PC-3 (cell line): ENCODE results near the gene COLEC11. TPM values are rescaled to one million over a fixed set of nuclear protein-coding genes. Genes with fewer than 3 reads are reported as not detected.

Experiments used
- ATAC-seq: fragments of 200-7000 bp; cut with Tn5 transposase; 2 replicates; pipeline ENCODE4 v1.9.1; 2020; ENCODE audit warnings: mild to moderate bottlenecking, moderate library complexity
- BruUV-seq: library from RNA; stranded (reverse); fragments of 400-500 nt; replicated peaks from 2 replicates; lab custom pipeline; 2021; lab: Mats Ljungman, UMichigan
- CTCF ChIA-PET: fragments of 300-600 bp; sonication (Branson Sonifier 250); formaldehyde crosslinking; loops from one replicate; lab custom pipeline; 2022; ENCODE audit warnings: antibody characterized with exemption; lab: Charles Lee
- POLR2A ChIA-PET: fragments of 300-600 bp; sonication (Branson Sonifier 250); formaldehyde crosslinking; loops from one replicate; lab custom pipeline; 2022; ENCODE audit warnings: antibody characterized with exemption; ENCODE audit not compliant: unreplicated experiment; lab: Charles Lee
- DNase-seq: peaks from one replicate; pipeline ENCODE4 v3.0.0-alpha.2; 2015
- H2AFZ ChIP-seq: fragments of 300-600 bp; sonication (generic); 2 replicates; pipeline ENCODE4 v1.6.0; 2016; ENCODE audit warnings: antibody characterized with exemption, low read length
- H3F3A ChIP-seq: fragments of 300-600 bp; sonication (generic); one replicate; pipeline ENCODE4 v1.6.0; 2017; ENCODE audit warnings: antibody characterized with exemption, low read length, control low read depth, mild to moderate bottlenecking; ENCODE audit not compliant: unreplicated experiment
- H3K27ac ChIP-seq: fragments of 300-600 bp; sonication (generic); 2 replicates; pipeline ENCODE4 v1.5.1; 2016; ENCODE audit warnings: mild to moderate bottlenecking, low read length
- H3K27me3 ChIP-seq: fragments of 300-600 bp; sonication (generic); 2 replicates; pipeline ENCODE4 v1.6.1; 2016; ENCODE audit warnings: low read length, mixed read lengths
- H3K36me3 ChIP-seq: fragments of 300-600 bp; sonication (generic); 2 replicates; pipeline ENCODE4 v1.6.1; 2016; ENCODE audit warnings: low read depth, mixed run types, low read length, mixed read lengths
- H3K4me1 ChIP-seq: fragments of 300-600 bp; sonication (generic); 2 replicates; pipeline ENCODE4 v1.5.1; 2016; ENCODE audit warnings: low read length; ENCODE audit not compliant: insufficient read depth
- H3K4me2 ChIP-seq: fragments of 300-600 bp; sonication (generic); 2 replicates; pipeline ENCODE4 v1.6.0; 2016; ENCODE audit warnings: low read length
- H3K4me3 ChIP-seq: fragments of 300-600 bp; sonication (generic); 2 replicates; pipeline ENCODE4 v1.5.1; 2016; ENCODE audit warnings: mild to moderate bottlenecking, low read length, mixed read lengths
- H3K79me2 ChIP-seq: fragments of 300-600 bp; sonication (generic); 2 replicates; pipeline ENCODE4 v1.6.1; 2017; ENCODE audit warnings: low read length, mixed read lengths
- H3K9ac ChIP-seq: fragments of 300-600 bp; sonication (generic); 2 replicates; pipeline ENCODE4 v1.6.0; 2016; ENCODE audit warnings: mild to moderate bottlenecking, low read length
- H3K9me2 ChIP-seq: fragments of 300-600 bp; sonication (generic); replicated peaks from 2 replicates; pipeline ENCODE4 v1.6.1; 2016; ENCODE audit warnings: mixed run types, low read length, mixed read lengths
- H3K9me3 ChIP-seq: fragments of 300-600 bp; sonication (generic); 2 replicates; pipeline ENCODE4 v1.6.1; 2016; ENCODE audit warnings: low read length, mixed read lengths
- H4K20me1 ChIP-seq: fragments of 300-600 bp; sonication (generic); 2 replicates; pipeline ENCODE4 v1.6.1; 2016; ENCODE audit warnings: low read length, mixed read lengths
- CTCF ChIP-seq: fragments of 300-600 bp; sonication (generic); conservative IDR thresholded peaks from 2 replicates; pipeline ENCODE4 v1.5.1; 2017; ENCODE audit warnings: antibody characterized with exemption, low read depth, mild to moderate bottlenecking, low read length
- EZH2 ChIP-seq: fragments of 300-600 bp; sonication (generic); IDR thresholded peaks from one replicate; pipeline ENCODE4 v1.6.1; 2017; ENCODE audit warnings: antibody characterized with exemption, mild to moderate bottlenecking, low read length; ENCODE audit not compliant: unreplicated experiment
- EZH2phosphoT487 ChIP-seq: fragments of 300-600 bp; sonication (generic); IDR thresholded peaks from 2 replicates; pipeline ENCODE4 v1.6.1; 2018; ENCODE audit warnings: mild to moderate bottlenecking, antibody characterized with exemption, low read length, borderline replicate concordance
- intact Hi-C: fragments of 100-400 bp; cut with micrococcal nuclease; formaldehyde crosslinking; loops from 2 replicates; pipeline ENCODE4 v1.9.0; 2023
- total RNA-seq: library from RNA; depleted of rRNA; stranded (reverse); fragments of >200 nt; gene quantifications from 2 replicates; pipeline ENCODE4 v1.2.3, GENCODE V29; 2014

Gene COLEC11
- total RNA-seq, 1 experiment from 2014 or later = 0.44 TPM

- TF ChIP-seq CTCF (no peak), EZH2phosphoT487 (no peak), EZH2 (no peak)
- no peak overlapping the region for H3K27ac ChIP-seq
- H3F3A ChIP-seq = no peaks in the 10 kb centered on the region
- no peaks in the 10 kb centered on the region for H3K79me2 ChIP-seq
- no peaks in the 10 kb centered on the region for H4K20me1 ChIP-seq
- H3K4me3 ChIP-seq = no peak overlapping the region
- ChIA-PET CTCF (interaction anchor here (0.5 kb wide), 1 partner anchor 15 kb away, joined by 6 read pairs; no protein-coding TSS in a partner anchor), POLR2A (no interaction called here)
- intact Hi-C loops = no loop called here
- H3K27me3 ChIP-seq = peaks cover 47% of the 10 kb centered on the region
- no peaks in the 10 kb centered on the region for H3K9me2 ChIP-seq
- no peak overlapping the region for H2AFZ ChIP-seq
- no TSS peak for BruUV-seq
- no peaks in the 10 kb centered on the region for H3K9me3 ChIP-seq
- H3K4me1 ChIP-seq = no peaks in the 10 kb centered on the region
- no peak overlapping the region for H3K4me2 ChIP-seq
- ATAC-seq (no peak), DNase-seq (no peak)
- H3K36me3 ChIP-seq = no peaks in the 10 kb centered on the region
- no peak overlapping the region for H3K9ac ChIP-seq
Observed at GRCh38 chr2:3679616-3680393, 84.9 kb downstream of the COLEC11 start.

GRCh38 chr2:3680548-3681345 lies 85.8 kb downstream of the COLEC11 start:
- H3K79me2 ChIP-seq = no peaks in the 10 kb centered on the region
- no peak overlapping the region for H3K27ac ChIP-seq
- no peaks in the 10 kb centered on the region for H3K36me3 ChIP-seq
- ATAC-seq = no peak
- no peaks in the 10 kb centered on the region for H4K20me1 ChIP-seq
- POLR2A ChIA-PET = no interaction called here
- H3K9me2 ChIP-seq = no peaks in the 10 kb centered on the region
- peaks cover 47% of the 10 kb centered on the region for H3K27me3 ChIP-seq
- H3K4me2 ChIP-seq = no peak overlapping the region
- CTCF ChIA-PET = no interaction called here
- DNase-seq = no peak
- no peak for TF ChIP-seq CTCF
- TF ChIP-seq EZH2 = no peak
- no peak for TF ChIP-seq EZH2phosphoT487
- no peaks in the 10 kb centered on the region for H3K4me1 ChIP-seq
- no peaks in the 10 kb centered on the region for H3K9me3 ChIP-seq
- intact Hi-C loops = no loop called here
- no peak overlapping the region for H2AFZ ChIP-seq
- no peak overlapping the region for H3K4me3 ChIP-seq
- no peak overlapping the region for H3K9ac ChIP-seq
- no peaks in the 10 kb centered on the region for H3F3A ChIP-seq
- BruUV-seq = no TSS peak

- intact Hi-C loops = no loop called here
- no TSS peak for BruUV-seq
- Histone ChIP-seq H2AFZ (no peak overlapping the region), H3F3A (no peaks in the 10 kb centered on the region), H3K9ac (no peak overlapping the region), H4K20me1 (no peaks in the 10 kb centered on the region), H3K9me2 (no peaks in the 10 kb centered on the region), H3K4me1 (no peaks in the 10 kb centered on the region), H3K9me3 (no peaks in the 10 kb centered on the region), H3K27ac (no peak overlapping the region), H3K4me2 (no peak overlapping the region), H3K27me3 (peaks cover 47% of the 10 kb centered on the region), H3K79me2 (no peaks in the 10 kb centered on the region), H3K4me3 (no peak overlapping the region), H3K36me3 (no peaks in the 10 kb centered on the region)
- ChIA-PET CTCF (no interaction called here), POLR2A (no interaction called here)
- TF ChIP-seq CTCF = no peak
- TF ChIP-seq EZH2 = no peak
- TF ChIP-seq EZH2phosphoT487 = no peak
- ATAC-seq (no peak), DNase-seq (no peak)
Observed at GRCh38 chr2:3681625-3682024, 86.7 kb downstream of the COLEC11 start.
